Measurements from ENCODE around the gene RBBP8NL.

Gene RBBP8NL

DNA sequence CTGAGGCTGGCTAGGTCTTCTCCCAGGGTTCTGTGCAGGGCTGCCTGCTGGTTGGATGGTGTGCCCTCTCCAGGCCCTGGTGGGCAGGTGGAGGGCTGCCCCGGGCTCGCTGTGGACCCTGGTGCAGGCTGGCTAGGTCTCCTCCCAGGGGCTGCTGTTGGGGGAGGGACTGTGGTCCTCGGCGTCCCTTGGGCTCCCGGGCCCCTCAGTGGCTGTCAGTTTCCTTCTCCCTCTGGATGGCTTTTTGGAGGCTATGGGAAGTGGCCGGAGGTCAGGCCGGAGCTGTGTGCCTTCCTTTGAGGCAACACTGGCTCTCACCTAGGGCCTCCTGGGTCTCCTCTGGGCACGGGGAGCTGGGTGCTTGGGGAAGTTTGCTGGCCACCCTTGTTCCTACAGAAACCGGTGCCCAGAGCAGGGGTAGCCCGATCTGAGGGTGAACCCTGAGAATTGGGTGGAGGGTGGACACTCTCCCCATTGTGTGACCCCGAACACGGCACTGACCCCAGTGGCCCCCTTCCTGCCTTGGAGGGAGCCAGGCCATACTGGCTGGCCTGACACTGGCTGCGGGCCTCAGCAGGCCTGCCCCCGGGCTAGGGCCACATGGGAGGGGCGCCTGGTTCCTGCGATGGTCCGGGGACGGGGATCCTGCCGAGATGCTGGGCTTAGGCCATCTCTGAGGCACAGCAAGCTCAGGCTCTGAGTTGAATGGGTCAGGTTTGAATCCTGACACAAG lies 16.4 kb downstream of the RBBP8NL start:
- no peak for DNase-seq (ENCODE audit: extremely low read depth, low read depth)
- TF ChIP-seq, protein P1, sequence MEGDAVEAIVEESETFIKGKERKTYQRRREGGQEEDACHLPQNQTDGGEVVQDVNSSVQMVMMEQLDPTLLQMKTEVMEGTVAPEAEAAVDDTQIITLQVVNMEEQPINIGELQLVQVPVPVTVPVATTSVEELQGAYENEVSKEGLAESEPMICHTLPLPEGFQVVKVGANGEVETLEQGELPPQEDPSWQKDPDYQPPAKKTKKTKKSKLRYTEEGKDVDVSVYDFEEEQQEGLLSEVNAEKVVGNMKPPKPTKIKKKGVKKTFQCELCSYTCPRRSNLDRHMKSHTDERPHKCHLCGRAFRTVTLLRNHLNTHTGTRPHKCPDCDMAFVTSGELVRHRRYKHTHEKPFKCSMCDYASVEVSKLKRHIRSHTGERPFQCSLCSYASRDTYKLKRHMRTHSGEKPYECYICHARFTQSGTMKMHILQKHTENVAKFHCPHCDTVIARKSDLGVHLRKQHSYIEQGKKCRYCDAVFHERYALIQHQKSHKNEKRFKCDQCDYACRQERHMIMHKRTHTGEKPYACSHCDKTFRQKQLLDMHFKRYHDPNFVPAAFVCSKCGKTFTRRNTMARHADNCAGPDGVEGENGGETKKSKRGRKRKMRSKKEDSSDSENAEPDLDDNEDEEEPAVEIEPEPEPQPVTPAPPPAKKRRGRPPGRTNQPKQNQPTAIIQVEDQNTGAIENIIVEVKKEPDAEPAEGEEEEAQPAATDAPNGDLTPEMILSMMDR (IDR thresholded peaks at IDR 0.05; ENCODE audit: low read depth, low read length, missing control alignments) = no peak
- H3K4me3 ChIP-seq (replicated peaks; ENCODE audit: low read depth, low read length) = no peak overlapping the region

DNA sequence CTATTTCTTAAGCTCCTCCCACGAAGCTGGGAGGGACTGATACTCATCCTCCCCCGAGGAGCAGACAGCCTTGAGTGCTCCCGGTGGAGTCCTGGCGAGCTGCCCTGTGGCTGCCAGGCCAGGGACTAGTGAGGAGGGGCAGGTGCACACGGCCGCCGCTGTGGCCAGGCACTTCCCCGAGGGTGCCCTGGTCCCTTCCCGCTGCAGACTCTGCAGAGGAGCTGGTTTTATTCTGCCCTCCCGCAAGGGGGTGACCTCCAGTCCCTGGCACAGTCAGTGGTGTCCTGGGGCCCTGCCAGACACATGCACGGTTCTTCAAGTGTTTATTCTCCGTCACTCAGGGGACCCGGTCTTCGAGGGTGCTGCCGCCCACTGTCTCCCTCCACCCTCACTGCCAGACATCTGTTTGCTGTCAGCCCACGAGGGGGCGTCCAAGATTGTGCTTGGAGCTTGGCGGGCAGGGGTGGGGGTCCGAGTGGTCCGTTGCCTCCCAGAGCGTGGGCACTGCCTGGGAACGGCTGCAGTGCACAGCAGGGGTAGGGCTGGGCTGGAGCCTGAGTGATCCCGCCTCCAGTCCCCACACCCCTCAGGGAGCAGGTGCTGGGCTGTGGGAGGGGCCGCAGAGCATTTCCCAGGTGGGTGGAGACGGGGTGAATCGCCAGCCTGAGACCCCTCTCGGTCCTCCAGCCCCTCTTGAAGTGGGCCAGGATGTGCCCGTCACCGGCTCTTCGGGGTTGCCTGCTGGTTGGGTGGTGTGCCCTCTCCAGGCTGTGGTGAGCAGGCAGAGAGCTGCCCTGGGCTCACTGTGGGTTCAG lies 17.2 kb downstream of the RBBP8NL start:
- TF ChIP-seq, protein P1 (IDR thresholded peaks at IDR 0.05; ENCODE audit: low read depth, low read length, missing control alignments) = peak; percentile 55
- no peak for DNase-seq (ENCODE audit: extremely low read depth, low read depth)
- no peak overlapping the region for H3K4me3 ChIP-seq (replicated peaks; ENCODE audit: low read depth, low read length)

DNA sequence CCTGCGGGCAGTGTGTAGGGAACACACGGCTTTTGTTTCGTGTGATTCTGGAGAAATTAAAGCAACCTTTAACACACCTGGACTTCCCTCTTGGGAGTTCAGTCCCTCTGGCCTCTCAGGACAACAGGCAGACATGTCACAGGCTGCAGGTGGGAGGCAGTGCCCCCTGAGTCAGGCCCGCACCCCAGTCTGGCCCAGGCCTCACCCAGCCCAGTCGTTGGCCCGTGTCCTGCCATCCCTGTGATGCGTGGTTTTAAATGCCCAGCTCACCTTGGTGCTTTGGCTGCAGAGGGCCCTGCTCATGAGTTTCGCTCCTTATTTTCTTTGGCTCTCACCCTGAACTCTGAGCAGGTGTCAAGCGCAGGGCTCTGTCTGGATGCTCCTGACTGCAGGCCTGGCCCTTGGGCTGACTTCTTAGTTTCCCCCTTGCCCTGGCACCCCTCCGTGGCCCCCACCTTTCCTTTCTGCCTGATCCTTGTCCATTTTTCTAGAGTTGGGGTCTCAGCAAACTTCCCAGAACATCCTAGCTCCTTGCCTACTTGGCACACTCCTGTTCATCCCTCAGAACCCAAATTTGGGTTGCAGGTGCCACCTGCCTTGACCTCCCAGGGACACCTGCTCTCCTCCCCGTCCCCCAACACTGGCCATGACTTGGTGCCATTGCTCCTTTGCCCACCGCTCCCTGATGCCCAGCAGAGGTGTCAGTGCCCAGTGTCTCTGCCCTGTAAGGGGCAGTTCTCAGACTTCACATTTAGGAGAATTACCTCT lies 18.1 kb downstream of the RBBP8NL start:
- no peak for DNase-seq (ENCODE audit: extremely low read depth, low read depth)
- TF ChIP-seq, protein P1 (IDR thresholded peaks at IDR 0.05; ENCODE audit: low read depth, low read length, missing control alignments) = no peak
- H3K4me3 ChIP-seq (replicated peaks; ENCODE audit: low read depth, low read length) = no peak overlapping the region

DNA sequence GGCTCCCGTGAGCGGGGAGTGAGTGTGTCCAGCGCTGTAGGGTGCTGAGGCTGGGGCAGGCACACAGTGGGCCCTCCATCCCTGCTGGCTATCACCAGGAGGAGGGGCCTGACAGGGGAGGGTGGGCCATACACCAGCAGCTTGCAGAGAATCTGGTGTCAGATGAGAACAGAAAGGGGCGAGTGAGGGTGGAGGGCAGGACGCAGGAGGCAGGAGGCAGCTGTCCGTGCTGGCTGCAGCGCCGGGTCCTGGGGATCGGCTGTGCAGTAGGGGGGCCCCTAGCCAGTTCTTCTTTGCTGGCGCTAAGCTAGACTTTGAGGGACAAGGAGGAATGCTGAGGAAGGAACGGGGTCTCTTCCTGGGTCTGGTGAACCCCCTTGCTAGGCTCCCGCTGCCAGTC lies 18.7 kb downstream of the RBBP8NL start:
- TF ChIP-seq, protein P1 (IDR thresholded peaks at IDR 0.05; ENCODE audit: low read depth, low read length, missing control alignments) = no peak
- no peak overlapping the region for H3K4me3 ChIP-seq (replicated peaks; ENCODE audit: low read depth, low read length)
- no peak for DNase-seq (ENCODE audit: extremely low read depth, low read depth)

DNA sequence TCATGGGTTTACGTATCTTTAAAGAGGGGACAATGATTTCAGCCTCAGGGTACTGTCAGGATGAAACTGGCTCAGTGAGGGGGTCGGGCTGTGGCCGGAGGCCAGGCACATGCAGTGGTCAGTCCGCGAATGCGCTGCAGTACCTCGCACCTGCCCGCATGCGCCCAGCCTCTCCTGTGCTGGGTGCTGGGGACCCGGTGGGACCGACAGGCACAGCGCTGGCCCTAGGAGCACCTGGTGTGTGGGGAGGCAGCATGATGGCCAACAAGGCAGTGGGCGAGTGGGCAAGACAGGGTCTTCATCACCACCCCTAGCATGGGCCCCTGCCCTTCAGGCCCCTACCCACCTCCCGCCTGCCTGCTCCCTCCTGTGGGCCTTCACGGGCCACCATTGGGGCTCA lies 19.3 kb downstream of the RBBP8NL start:
- TF ChIP-seq, protein P1 (IDR thresholded peaks at IDR 0.05; ENCODE audit: low read depth, low read length, missing control alignments) = no peak
- H3K4me3 ChIP-seq (replicated peaks; ENCODE audit: low read depth, low read length) = no peak overlapping the region
- DNase-seq (ENCODE audit: extremely low read depth, low read depth) = no peak

DNA sequence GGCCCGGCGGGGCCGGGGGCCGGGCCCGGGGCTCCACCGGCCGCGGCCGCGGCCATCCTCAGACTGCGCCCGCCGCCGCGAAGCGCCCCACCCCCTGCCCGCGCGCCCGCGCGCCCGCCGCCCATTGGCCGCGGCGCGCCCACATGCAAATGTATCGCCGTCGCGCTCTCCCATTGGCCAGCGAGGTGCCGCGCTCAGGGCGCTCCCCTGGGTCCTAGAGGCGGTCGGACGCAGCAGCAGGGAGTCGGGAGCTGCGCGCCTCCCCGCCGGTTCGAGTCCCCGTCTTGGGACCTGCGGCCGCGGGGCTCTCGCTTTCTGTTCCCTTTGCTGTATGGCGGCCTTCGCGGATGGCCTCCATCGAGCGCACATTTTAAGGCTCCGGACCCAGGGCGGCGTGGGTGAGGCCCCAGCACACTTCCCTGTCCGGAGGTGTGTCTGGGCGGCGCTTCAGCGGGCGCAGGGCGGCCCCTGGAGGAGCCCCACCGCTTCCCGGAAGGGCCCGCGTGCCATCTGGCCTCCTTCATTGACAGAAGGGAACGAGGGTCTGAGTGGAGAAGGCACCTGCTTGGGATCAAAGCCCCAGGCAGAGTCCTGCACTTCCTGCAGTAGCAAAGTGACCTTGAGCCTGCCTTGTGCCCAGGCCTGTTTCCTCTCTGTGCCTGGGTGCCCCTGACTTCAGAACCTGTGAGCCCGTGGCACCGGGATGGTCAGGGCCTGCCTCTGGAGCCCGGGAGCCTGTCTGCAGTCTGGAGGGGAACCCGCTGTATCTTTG lies 19.9 kb downstream of the RBBP8NL start, which contains the start of gene CABLES2:
TSS of gene CABLES2 (minus strand) at position 65 of the 772 bp plus-strand sequence. CDS start at position 56, 9 bp downstream.
- TF ChIP-seq, protein P1 (IDR thresholded peaks at IDR 0.05; ENCODE audit: low read depth, low read length, missing control alignments) = no peak
- peak; percentile 65 for DNase-seq (ENCODE audit: extremely low read depth, low read depth)
- peak within 1 kb of the TSS; percentile 61 for H3K4me3 ChIP-seq (replicated peaks; ENCODE audit: low read depth, low read length)

Measured in HFF-Myc (cell line).